ENCODE data around the gene CEMP1.

DNA sequence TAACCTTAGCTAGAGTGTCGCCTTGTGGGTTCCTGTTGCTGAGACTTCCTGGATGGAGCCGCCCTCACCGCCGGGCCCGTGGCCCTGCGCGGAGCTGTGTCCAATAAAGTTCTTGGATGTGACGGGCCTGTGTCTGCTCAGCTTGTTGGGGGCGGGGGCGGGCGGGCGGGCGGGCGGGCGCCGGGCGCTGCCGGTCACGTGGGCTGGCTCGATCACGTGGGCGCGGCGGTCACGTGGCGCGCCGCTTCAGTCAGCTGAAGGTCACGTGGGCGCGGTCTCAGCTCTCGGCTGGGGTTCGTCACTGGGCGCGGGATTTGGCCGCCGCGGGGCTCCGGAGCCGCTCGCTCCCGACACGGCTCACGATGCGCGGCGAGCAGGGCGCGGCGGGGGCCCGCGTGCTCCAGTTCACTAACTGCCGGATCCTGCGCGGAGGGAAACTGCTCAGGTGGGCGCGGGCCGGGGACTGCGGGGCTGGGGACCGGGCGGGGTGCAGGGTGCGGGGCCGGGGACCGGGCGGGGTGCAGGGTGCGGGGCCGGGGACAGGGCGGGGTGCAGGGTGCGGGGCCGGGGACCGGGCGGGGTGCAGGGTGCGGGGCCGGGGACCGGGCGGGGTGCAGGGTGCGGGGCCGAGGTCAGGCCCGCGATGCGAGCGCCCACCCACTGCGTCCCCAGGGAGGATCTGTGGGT is 11.0 kb downstream of the CEMP1 start, which contains the start of gene AMDHD2:
- no peak for TF ChIP-seq EZH2 (IDR thresholded peaks at IDR 0.05)
- TF ChIP-seq, protein P1, sequence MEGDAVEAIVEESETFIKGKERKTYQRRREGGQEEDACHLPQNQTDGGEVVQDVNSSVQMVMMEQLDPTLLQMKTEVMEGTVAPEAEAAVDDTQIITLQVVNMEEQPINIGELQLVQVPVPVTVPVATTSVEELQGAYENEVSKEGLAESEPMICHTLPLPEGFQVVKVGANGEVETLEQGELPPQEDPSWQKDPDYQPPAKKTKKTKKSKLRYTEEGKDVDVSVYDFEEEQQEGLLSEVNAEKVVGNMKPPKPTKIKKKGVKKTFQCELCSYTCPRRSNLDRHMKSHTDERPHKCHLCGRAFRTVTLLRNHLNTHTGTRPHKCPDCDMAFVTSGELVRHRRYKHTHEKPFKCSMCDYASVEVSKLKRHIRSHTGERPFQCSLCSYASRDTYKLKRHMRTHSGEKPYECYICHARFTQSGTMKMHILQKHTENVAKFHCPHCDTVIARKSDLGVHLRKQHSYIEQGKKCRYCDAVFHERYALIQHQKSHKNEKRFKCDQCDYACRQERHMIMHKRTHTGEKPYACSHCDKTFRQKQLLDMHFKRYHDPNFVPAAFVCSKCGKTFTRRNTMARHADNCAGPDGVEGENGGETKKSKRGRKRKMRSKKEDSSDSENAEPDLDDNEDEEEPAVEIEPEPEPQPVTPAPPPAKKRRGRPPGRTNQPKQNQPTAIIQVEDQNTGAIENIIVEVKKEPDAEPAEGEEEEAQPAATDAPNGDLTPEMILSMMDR (IDR thresholded peaks at IDR 0.05) = no peak

Measured in neural progenitor cell (in vitro differentiated cells).